ENCODE measurements around the gene TRIM34. TPM values are rescaled to one million over a fixed set of nuclear protein-coding genes. Genes with fewer than 3 reads are reported as not detected.
"Not testable (repeated sequence)": the region's sequence is repeated elsewhere in the genome, so short reads cannot be mapped to it uniquely, and the experiment has no call there.

TRIM34 gene
- total RNA-seq, 1 donor from 2014 or later = 9.1 TPM

GRCh38 chr11:5621580-5621979 is 3.2 kb upstream of the TRIM34 start:
- DNase-seq (ENCODE audit: low spot score) = no peak

GRCh38 chr11:5622802-5623201 is 2.0 kb upstream of the TRIM34 start:
- DNase-seq (ENCODE audit: low spot score) = no peak

GRCh38 chr11:5625281-5625680 is 480 bp downstream of the TRIM34 start:
- no peak for DNase-seq (ENCODE audit: low spot score)

GRCh38 chr11:5626196-5626595 is 1.4 kb downstream of the TRIM34 start:
- no peak for DNase-seq (ENCODE audit: low spot score)

GRCh38 chr11:5631417-5631816 is 6.6 kb downstream of the TRIM34 start:
- DNase-seq (ENCODE audit: low spot score) = no peak

- DNase-seq (ENCODE audit: low spot score) = no peak
Measured at GRCh38 chr11:5631969-5632635, 7.3 kb downstream of the TRIM34 start.

- no peak for DNase-seq (ENCODE audit: low spot score)
Measured at GRCh38 chr11:5639953-5640352, 15.2 kb downstream of the TRIM34 start.

- DNase-seq (ENCODE audit: low spot score) = no peak
Measured at GRCh38 chr11:5643585-5643984, 18.8 kb downstream of the TRIM34 start.

GRCh38 chr11:5646139-5646538 is 21.3 kb downstream of the TRIM34 start:
- no peak for DNase-seq (ENCODE audit: low spot score)

- DNase-seq (ENCODE audit: low spot score) = no peak
Measured at GRCh38 chr11:5655474-5655873, 30.7 kb downstream of the TRIM34 start.

- DNase-seq (ENCODE audit: low spot score) = not testable (repeated sequence)
Measured at GRCh38 chr11:5656956-5657355, 32.2 kb downstream of the TRIM34 start.

- no peak for DNase-seq (ENCODE audit: low spot score)
Measured at GRCh38 chr11:5658318-5658717, 33.5 kb downstream of the TRIM34 start.

GRCh38 chr11:5663511-5663910 is 38.7 kb downstream of the TRIM34 start:
- no peak for DNase-seq (ENCODE audit: low spot score)

- no peak for DNase-seq (ENCODE audit: low spot score)
Measured at GRCh38 chr11:5665051-5665570, 40.3 kb downstream of the TRIM34 start.

GRCh38 chr11:5665746-5666401 is 41.1 kb downstream of the TRIM34 start:
- no peak for DNase-seq (ENCODE audit: low spot score)

- DNase-seq (ENCODE audit: low spot score) = no peak
Measured at GRCh38 chr11:5666402-5666793, 41.6 kb downstream of the TRIM34 start.

GRCh38 chr11:5671831-5672230 is 47.0 kb downstream of the TRIM34 start:
- DNase-seq (ENCODE audit: low spot score) = no peak

GRCh38 chr11:5674391-5674790 is 49.6 kb downstream of the TRIM34 start:
- no peak for DNase-seq (ENCODE audit: low spot score)

GRCh38 chr11:5679811-5680210 is 55.0 kb downstream of the TRIM34 start:
- DNase-seq (ENCODE audit: low spot score) = no peak

GRCh38 chr11:5682890-5683441 is 58.2 kb downstream of the TRIM34 start:
- not testable (repeated sequence) for DNase-seq (ENCODE audit: low spot score)

- not testable (repeated sequence) for DNase-seq (ENCODE audit: low spot score)
Measured at GRCh38 chr11:5683620-5684019, 58.8 kb downstream of the TRIM34 start.

GRCh38 chr11:5684036-5684645 is 59.3 kb downstream of the TRIM34 start:
- DNase-seq (ENCODE audit: low spot score) = no peak

Measured in ureter (tissue), 1 donor.